ENCODE measurements around the gene TBC1D22B. TPM values are rescaled to one million over a fixed set of nuclear protein-coding genes. Genes with fewer than 3 reads are reported as not detected.

The TBC1D22B gene
- polyA plus RNA-seq, 1 of the 3 experiments (the other 2 are of a cell fraction): 5.3 TPM

DNA sequence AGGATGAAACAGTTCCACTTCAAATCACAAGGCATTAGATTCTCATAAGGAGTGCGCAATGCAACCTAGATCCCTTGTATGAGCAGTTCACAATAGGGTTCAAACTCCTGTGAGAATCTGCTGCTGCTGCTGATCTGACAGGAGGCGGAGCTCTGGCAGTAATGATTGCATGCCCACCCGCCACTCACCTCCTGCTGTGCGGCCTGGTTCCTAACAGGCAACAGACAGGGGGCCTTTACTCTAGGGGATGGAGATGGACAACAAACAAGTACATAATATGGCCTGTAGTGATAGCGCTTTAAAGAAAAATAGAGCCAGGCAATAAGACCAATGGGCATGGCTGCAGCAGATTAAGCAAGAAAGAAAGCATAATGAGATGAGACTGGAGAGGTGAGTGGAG lies 2.7 kb upstream of the TBC1D22B start:
- Histone ChIP-seq H3K4me3 (ENCODE audit: low read depth in 2 of 2, low read length in 1 of 2) (no peak overlapping the region), H3F3A (replicated peaks; ENCODE audit: insufficient read depth) (no peaks in the 10 kb centered on the region), H2AFZ (ENCODE audit: low read depth) (no peak overlapping the region), H3K27ac (ENCODE audit: low read depth in 2 of 2, low read length in 1 of 2) (no peak overlapping the region), H3K9ac (no peak overlapping the region), H3K4me2 (no peak overlapping the region), H3K9me2 (no peaks in the 10 kb centered on the region), H3K4me1 (ENCODE audit: control insufficient read depth in 1 of 2, insufficient read depth in 2 of 2, low read depth in 1 of 2, low read length in 1 of 2) (peaks cover 10 to 11% of the 10 kb centered on the region in 2 experiments; a peak in 3 of 4 replicates), H3K9me3 (no peaks in the 10 kb centered on the region), H3K79me2 (ENCODE audit: insufficient read depth) (peaks cover 22% of the 10 kb centered on the region), H4K20me1 (ENCODE audit: insufficient read depth) (no peaks in the 10 kb centered on the region), H3K36me3 (replicated peaks in 1 of 2; ENCODE audit: control insufficient read depth in 1 of 2, insufficient read depth in 2 of 2, low read length in 1 of 2) (no peaks in the 10 kb centered on the region), H3K27me3 (ENCODE audit: insufficient read depth) (no peaks in the 10 kb centered on the region)
- no peak for DNase-seq
- CTCF ChIA-PET: interaction anchor here (0.7 kb wide), 1 partner anchor 18 kb away, joined by 3 read pairs; no protein-coding TSS in a partner anchor
- no peak for TF ChIP-seq CHD2 (IDR thresholded peaks at IDR 0.05; ENCODE audit: low read length, partially characterized antibody)
- 90% methylated on average over 5 of the region's 5 CpGs for WGBS (ENCODE audit: low lambda C conversion rate)
- POLR2A ChIA-PET: no interaction called here

DNA sequence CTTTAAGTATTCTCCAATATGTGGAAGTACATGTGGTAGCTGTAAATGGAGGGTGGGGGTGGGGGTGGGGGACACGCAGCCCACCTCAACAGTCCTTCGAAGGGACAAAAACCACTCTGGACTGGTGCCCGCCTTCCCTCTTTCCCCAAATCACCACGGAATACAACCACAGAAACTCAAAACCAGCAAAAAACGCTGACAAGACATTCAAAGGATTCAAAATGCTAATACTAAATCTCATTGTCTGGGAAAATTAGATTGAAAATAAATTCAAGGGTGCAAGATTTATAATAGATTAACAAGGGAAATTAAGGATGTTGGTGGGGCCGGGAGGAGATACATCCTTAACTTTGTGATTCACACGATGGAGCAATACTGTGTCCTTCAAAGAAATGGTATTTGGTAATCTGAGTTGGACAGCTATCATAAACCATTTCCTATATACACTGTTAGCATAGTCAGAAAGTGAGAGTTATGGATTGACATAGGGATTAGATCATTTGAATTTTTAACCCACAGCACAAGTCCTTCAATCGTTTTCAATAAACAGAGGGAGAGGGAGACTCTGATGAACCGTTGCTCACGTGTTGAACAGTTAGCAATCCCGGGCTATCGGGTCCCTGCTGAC lies 766 bp upstream of the TBC1D22B start:
- Histone ChIP-seq H3K9me3 (no peaks in the 10 kb centered on the region), H3K27me3 (ENCODE audit: insufficient read depth) (no peaks in the 10 kb centered on the region), H3K9ac (no peak overlapping the region), H2AFZ (ENCODE audit: low read depth) (peak overlapping the region; percentile 54; the same call in 1 of the 2 replicates), H3K36me3 (replicated peaks in 1 of 2; ENCODE audit: control insufficient read depth in 1 of 2, insufficient read depth in 2 of 2, low read length in 1 of 2) (no peaks in the 10 kb centered on the region), H3K4me2 (peak overlapping the region; percentile 87), H3K79me2 (ENCODE audit: insufficient read depth) (peaks cover 41% of the 10 kb centered on the region), H4K20me1 (ENCODE audit: insufficient read depth) (no peaks in the 10 kb centered on the region), H3K9me2 (no peaks in the 10 kb centered on the region), H3K4me1 (ENCODE audit: control insufficient read depth in 1 of 2, insufficient read depth in 2 of 2, low read depth in 1 of 2, low read length in 1 of 2) (peaks cover 10 to 11% of the 10 kb centered on the region in 2 experiments; a peak in 3 of 4 replicates), H3F3A (replicated peaks; ENCODE audit: insufficient read depth) (no peaks in the 10 kb centered on the region), H3K27ac (ENCODE audit: low read depth in 2 of 2, low read length in 1 of 2) (no peak overlapping the region), H3K4me3 (ENCODE audit: low read depth in 2 of 2, low read length in 1 of 2) (peak overlapping the region in 1 of 2 experiments; percentile 65; a peak in 2 of 4 replicates)
- ChIA-PET CTCF (interaction anchor here (1.0 to 2.1 kb wide), 4 partner anchors 9 to 239 kb away, joined by 3 to 7 read pairs (median 4); no protein-coding TSS in a partner anchor), POLR2A (interaction anchor here (0.6 to 1.5 kb wide), 2 partner anchors 34 to 62 kb away, joined by 4 to 8 read pairs; no protein-coding TSS in a partner anchor)
- TF ChIP-seq RFX5 (IDR thresholded peaks at IDR 0.05; ENCODE audit: low read length) (no peak), GATA2 (CRISPR knock-in tag; IDR thresholded peaks at IDR 0.05) (no peak)
- TF ChIP-seq, protein P1, sequence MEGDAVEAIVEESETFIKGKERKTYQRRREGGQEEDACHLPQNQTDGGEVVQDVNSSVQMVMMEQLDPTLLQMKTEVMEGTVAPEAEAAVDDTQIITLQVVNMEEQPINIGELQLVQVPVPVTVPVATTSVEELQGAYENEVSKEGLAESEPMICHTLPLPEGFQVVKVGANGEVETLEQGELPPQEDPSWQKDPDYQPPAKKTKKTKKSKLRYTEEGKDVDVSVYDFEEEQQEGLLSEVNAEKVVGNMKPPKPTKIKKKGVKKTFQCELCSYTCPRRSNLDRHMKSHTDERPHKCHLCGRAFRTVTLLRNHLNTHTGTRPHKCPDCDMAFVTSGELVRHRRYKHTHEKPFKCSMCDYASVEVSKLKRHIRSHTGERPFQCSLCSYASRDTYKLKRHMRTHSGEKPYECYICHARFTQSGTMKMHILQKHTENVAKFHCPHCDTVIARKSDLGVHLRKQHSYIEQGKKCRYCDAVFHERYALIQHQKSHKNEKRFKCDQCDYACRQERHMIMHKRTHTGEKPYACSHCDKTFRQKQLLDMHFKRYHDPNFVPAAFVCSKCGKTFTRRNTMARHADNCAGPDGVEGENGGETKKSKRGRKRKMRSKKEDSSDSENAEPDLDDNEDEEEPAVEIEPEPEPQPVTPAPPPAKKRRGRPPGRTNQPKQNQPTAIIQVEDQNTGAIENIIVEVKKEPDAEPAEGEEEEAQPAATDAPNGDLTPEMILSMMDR (IDR thresholded peaks at IDR 0.05): no peak
- 69% methylated on average over 12 of the region's 12 CpGs for whole genome bisulfite sequencing (ENCODE audit: low lambda C conversion rate)
- DNase-seq: no peak

DNA sequence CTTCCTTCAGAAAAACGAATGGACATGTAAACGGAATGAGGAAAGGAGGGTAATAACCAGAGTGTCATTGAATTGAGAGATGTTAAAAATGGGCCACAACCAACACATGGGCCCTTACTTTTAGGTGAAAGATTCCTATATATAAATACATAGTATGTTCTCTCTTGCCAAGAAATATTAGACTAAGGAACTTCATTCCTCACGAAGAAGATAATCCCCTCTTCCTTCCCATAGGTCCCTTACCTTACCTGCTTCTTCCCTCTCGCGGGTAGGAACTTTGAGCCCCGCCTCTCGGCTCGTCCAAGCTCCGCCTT lies 295 bp upstream of the TBC1D22B start:
- Histone ChIP-seq H3K4me3 (ENCODE audit: low read depth in 2 of 2, low read length in 1 of 2) (peak overlapping the region; percentile 65 to 91), H3K4me2 (peak overlapping the region; percentile 87), H3K9me3 (no peaks in the 10 kb centered on the region), H2AFZ (ENCODE audit: low read depth) (peak overlapping the region; percentile 54; the same call in 1 of the 2 replicates), H4K20me1 (ENCODE audit: insufficient read depth) (no peaks in the 10 kb centered on the region), H3K4me1 (ENCODE audit: control insufficient read depth in 1 of 2, insufficient read depth in 2 of 2, low read depth in 1 of 2, low read length in 1 of 2) (peaks cover 10 to 11% of the 10 kb centered on the region in 2 experiments; a peak in 3 of 4 replicates), H3K36me3 (replicated peaks in 1 of 2; ENCODE audit: control insufficient read depth in 1 of 2, insufficient read depth in 2 of 2, low read length in 1 of 2) (no peaks in the 10 kb centered on the region), H3K79me2 (ENCODE audit: insufficient read depth) (peaks cover 46% of the 10 kb centered on the region), H3K27ac (ENCODE audit: low read depth in 2 of 2, low read length in 1 of 2) (no peak overlapping the region), H3K9me2 (no peaks in the 10 kb centered on the region), H3K9ac (no peak overlapping the region), H3K27me3 (ENCODE audit: insufficient read depth) (no peaks in the 10 kb centered on the region), H3F3A (replicated peaks; ENCODE audit: insufficient read depth) (no peaks in the 10 kb centered on the region)
- ChIA-PET CTCF (interaction anchor here (1.0 to 2.1 kb wide), 4 partner anchors 9 to 239 kb away, joined by 3 to 7 read pairs (median 4); no protein-coding TSS in a partner anchor), POLR2A (interaction anchor here (0.6 to 1.5 kb wide), 2 partner anchors 35 to 62 kb away, joined by 4 to 8 read pairs; no protein-coding TSS in a partner anchor)
- WGBS (ENCODE audit: low lambda C conversion rate): under 1% methylated on average over 6 of the region's 9 CpGs
- DNase-seq: peak; percentile 9
- TF ChIP-seq EP300 (IDR thresholded peaks at IDR 0.05; ENCODE audit: borderline replicate concordance in 1 of 2, low read depth in 1 of 2, low read length in 1 of 2) (no peak), SMC3 (IDR thresholded peaks at IDR 0.05; ENCODE audit: low read depth, low read length) (no peak), FOSL2 (IDR thresholded peaks at IDR 0.05; ENCODE audit: borderline replicate concordance, low read depth) (no peak), NFIC (IDR thresholded peaks at IDR 0.05; ENCODE audit: borderline replicate concordance) (no peak), POLR2AphosphoS5 (IDR thresholded peaks at IDR 0.05; ENCODE audit: low read depth, low read length) (no peak)
- TF ChIP-seq, protein P2, sequence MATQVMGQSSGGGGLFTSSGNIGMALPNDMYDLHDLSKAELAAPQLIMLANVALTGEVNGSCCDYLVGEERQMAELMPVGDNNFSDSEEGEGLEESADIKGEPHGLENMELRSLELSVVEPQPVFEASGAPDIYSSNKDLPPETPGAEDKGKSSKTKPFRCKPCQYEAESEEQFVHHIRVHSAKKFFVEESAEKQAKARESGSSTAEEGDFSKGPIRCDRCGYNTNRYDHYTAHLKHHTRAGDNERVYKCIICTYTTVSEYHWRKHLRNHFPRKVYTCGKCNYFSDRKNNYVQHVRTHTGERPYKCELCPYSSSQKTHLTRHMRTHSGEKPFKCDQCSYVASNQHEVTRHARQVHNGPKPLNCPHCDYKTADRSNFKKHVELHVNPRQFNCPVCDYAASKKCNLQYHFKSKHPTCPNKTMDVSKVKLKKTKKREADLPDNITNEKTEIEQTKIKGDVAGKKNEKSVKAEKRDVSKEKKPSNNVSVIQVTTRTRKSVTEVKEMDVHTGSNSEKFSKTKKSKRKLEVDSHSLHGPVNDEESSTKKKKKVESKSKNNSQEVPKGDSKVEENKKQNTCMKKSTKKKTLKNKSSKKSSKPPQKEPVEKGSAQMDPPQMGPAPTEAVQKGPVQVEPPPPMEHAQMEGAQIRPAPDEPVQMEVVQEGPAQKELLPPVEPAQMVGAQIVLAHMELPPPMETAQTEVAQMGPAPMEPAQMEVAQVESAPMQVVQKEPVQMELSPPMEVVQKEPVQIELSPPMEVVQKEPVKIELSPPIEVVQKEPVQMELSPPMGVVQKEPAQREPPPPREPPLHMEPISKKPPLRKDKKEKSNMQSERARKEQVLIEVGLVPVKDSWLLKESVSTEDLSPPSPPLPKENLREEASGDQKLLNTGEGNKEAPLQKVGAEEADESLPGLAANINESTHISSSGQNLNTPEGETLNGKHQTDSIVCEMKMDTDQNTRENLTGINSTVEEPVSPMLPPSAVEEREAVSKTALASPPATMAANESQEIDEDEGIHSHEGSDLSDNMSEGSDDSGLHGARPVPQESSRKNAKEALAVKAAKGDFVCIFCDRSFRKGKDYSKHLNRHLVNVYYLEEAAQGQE (IDR thresholded peaks at IDR 0.05; ENCODE audit: low read depth, low read length): no peak
- TF ChIP-seq, protein P3, sequence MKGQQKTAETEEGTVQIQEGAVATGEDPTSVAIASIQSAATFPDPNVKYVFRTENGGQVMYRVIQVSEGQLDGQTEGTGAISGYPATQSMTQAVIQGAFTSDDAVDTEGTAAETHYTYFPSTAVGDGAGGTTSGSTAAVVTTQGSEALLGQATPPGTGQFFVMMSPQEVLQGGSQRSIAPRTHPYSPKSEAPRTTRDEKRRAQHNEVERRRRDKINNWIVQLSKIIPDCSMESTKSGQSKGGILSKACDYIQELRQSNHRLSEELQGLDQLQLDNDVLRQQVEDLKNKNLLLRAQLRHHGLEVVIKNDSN (IDR thresholded peaks at IDR 0.05; ENCODE audit: borderline replicate concordance, low read depth): no peak
- TF ChIP-seq, protein P4, sequence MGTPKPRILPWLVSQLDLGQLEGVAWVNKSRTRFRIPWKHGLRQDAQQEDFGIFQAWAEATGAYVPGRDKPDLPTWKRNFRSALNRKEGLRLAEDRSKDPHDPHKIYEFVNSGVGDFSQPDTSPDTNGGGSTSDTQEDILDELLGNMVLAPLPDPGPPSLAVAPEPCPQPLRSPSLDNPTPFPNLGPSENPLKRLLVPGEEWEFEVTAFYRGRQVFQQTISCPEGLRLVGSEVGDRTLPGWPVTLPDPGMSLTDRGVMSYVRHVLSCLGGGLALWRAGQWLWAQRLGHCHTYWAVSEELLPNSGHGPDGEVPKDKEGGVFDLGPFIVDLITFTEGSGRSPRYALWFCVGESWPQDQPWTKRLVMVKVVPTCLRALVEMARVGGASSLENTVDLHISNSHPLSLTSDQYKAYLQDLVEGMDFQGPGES (IDR thresholded peaks at IDR 0.05; ENCODE audit: low read depth, low read length): no peak
